ENCODE results near the gene GDF10. TPM values are rescaled to one million over a fixed set of nuclear protein-coding genes. Genes with fewer than 3 reads are reported as not detected.
A peak's percentile ranks its signal among the peaks of the same experiment; 100 is the strongest.

Gene GDF10
- total RNA-seq, 1 donor from 2014 or later = 0.32 TPM

GRCh38 chr10:47325303-47326291, 25.6 kb downstream of the GDF10 start:
- no peak for DNase-seq
- no peak for ATAC-seq
- intact Hi-C loops (cut with micrococcal nuclease) = no loop called here

DNA sequence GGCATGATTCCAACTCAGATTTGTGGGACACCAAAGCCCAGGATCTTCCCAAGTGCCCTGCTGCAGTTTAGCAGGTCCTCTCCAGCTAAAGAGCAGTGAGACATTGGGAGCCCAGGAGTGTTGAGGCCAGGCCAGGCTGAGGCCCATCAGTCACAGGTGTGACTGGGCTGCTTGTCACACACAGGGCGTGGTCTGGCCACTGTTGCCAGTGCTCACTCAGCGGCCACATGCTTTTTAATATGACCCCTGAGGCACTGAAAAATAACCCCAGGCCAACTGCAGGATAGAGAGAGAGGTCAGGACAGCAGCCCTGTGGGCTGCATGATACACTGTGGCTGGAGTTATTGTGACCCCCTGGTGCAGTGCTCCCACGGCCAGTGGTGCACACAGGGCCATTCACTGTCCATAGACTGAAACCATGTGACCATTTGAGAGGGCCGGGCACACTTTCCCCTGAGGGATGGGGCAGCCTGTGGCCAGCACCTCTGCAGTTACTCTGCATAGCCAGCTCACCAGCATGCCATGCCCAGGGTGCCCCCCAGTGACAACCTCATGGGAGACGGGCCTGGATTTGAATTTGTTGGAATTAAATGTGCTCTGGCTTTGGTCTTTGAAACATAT, 26.4 kb downstream of the GDF10 start:
- DNase-seq = peak; percentile 40
- intact Hi-C loops (cut with micrococcal nuclease) = no loop called here
- ATAC-seq = peak; percentile 82

DNA sequence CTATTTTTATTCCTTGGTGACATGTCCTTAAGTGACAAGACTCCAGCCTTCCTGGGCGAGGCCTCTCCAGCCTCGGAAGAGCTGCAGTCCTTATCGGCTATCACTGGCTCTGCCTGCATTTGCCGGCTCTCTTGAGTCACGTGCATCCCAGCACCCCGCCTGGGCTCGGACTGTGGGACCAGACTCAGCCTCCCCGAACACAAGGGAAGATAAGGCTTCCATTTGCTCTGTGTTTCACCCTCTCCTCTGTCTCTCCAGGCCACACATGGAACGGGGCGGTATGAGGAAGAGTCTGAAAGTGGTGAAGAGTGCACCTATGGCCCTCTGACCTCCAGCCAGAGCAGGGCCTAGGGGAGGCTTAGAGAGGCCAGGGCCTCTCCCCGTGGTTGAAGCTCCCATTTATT, 26.9 kb downstream of the GDF10 start:
- ATAC-seq (peak; percentile 88), DNase-seq (peak; percentile 50)
- intact Hi-C loops (cut with micrococcal nuclease) = no loop called here

- no peak for DNase-seq
- no peak for ATAC-seq
- intact Hi-C loops (cut with micrococcal nuclease) = no loop called here
Measured at GRCh38 chr10:47329855-47330254, 29.9 kb downstream of the GDF10 start.

- intact Hi-C loops (cut with micrococcal nuclease) = no loop called here
- ATAC-seq = no peak
- DNase-seq = no peak
Measured at GRCh38 chr10:47330366-47330765, 30.4 kb downstream of the GDF10 start.

GRCh38 chr10:47330804-47331203, 30.8 kb downstream of the GDF10 start:
- intact Hi-C loops (cut with micrococcal nuclease) = no loop called here
- DNase-seq (no peak), ATAC-seq (no peak)

DNA sequence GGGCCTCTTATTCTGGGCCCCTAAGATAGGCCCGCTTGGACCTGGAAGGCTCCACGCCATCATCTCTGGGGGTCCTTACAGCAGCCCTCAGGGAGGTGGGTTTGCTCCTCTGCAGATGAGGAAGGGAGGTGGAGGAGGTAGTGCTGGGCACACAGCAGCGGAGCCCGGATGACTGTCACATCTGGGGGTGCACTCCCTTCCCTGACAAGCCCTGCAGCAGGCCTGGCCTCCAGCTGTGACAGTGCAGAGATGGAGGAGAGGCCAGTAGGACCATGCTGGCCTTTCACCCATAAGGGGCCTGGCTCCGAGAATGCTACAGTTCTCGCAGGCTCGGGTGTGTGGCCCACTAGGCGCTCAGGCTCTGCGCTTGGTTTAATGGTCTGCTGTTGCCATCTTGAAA, 31.5 kb downstream of the GDF10 start:
- DNase-seq (no peak), ATAC-seq (no peak)
- intact Hi-C loops (cut with micrococcal nuclease) = no loop called here

GRCh38 chr10:47331954-47332353, 32.0 kb downstream of the GDF10 start:
- intact Hi-C loops (cut with micrococcal nuclease) = no loop called here
- DNase-seq = no peak

DNA sequence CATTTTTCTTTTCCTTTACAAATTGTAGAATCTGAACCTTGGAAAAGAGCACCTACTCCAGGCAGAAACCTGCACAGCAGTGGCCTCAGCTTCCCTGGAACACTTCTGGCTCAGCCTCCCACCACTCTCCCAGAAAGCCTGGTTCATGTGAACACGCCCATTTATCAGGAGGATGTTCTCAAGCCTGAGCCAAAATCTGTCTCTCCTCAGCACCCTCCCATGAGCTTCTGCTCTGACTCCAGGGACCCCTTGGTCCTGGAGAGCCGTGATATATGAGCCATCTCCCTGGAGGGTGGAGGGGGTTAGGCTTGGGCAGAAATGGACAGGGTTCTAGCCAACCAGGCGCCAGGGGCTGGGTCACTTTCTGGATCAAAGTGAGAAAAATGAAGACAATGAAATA, 32.4 kb downstream of the GDF10 start:
- DNase-seq = no peak
- intact Hi-C loops (cut with micrococcal nuclease) = no loop called here
- ATAC-seq = no peak

More at GRCh38 chr10:47331954-47332353, 32.0 kb downstream of the GDF10 start:
- ATAC-seq = no peak

DNA sequence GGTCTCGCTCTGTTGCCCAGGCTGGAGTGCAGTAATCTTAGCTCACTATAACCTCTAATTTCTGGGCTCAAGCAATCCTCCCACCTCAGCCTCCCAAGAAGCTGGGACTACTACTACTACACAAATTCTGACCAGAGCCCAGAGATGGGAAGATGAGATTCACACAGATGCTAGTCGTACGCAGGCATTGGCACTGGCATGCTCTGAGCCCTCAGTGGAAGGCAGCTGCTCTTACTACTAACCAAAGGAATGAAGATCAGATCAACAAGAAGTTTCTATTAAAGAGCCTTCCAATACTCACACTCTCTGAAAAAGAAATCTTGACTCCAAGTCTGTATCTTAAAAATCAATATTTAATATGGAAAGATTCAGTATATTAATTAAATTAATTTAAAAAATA, 32.9 kb downstream of the GDF10 start:
- no peak for ATAC-seq
- no peak for DNase-seq
- intact Hi-C loops (cut with micrococcal nuclease) = no loop called here

DNA sequence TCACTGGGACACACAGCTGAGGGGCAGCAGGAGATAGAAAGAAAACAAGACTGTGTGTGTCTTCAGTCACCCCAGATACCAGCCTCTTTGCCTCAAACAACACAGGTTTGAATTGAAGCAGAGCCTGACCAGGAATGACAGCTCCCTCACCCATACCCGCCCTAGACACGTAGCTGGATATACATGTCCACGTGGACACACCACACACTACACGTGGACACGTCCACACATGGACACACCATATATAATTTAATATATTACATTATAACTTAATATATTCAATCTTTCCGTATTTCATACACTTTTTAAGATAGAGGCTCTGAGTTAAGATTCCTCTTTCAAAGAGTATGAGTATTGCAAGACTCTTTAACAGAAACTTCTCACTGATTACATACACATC, 33.5 kb downstream of the GDF10 start:
- no peak for DNase-seq

DNA sequence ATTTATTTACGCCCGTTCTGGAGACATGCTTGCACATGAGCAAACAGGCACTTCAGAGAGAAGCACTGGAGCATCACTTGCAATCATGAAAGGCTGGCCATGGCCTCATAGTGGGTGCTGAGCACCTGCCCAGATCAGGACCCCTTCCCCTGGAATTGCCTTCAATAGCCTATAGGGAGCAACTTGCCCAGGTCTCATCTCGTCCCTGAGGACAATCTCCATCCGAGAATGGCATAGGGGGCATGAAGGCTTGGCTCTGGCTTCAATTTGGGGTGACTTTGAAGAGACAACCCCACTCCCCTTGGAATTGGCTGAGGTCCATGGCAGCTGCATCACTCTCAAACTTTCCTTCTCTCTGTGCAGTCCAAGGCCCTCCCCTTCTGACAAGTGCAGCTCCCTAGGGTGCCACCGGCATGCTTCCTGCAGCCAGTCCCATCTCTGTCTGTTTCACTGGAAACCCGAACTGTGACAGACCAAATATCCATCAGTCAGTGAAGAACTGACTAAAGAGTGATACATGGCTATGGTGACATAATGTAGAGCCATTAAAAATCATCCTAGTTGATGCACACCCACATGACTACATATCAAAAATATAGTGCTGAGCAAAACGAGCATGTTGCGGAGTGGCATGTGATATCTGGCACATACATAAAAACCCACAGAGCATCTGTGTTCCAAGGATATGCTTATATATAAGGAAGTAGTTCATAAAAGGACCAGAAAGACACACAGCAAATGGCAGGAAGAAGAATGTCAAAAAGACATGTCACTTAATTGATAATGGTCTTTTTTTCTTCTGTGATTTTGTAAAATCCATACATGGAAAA, 34.7 kb downstream of the GDF10 start:
- ATAC-seq (no peak), DNase-seq (no peak)
- intact Hi-C loops (cut with micrococcal nuclease) = no loop called here

More for the DNA sequence above, 33.5 kb downstream of the GDF10 start:
- intact Hi-C loops (cut with micrococcal nuclease) = no loop called here
- no peak for ATAC-seq

- ATAC-seq = no peak
- no peak for DNase-seq
- intact Hi-C loops (cut with micrococcal nuclease) = no loop called here
Measured at GRCh38 chr10:47335906-47336305, 35.9 kb downstream of the GDF10 start.

DNA sequence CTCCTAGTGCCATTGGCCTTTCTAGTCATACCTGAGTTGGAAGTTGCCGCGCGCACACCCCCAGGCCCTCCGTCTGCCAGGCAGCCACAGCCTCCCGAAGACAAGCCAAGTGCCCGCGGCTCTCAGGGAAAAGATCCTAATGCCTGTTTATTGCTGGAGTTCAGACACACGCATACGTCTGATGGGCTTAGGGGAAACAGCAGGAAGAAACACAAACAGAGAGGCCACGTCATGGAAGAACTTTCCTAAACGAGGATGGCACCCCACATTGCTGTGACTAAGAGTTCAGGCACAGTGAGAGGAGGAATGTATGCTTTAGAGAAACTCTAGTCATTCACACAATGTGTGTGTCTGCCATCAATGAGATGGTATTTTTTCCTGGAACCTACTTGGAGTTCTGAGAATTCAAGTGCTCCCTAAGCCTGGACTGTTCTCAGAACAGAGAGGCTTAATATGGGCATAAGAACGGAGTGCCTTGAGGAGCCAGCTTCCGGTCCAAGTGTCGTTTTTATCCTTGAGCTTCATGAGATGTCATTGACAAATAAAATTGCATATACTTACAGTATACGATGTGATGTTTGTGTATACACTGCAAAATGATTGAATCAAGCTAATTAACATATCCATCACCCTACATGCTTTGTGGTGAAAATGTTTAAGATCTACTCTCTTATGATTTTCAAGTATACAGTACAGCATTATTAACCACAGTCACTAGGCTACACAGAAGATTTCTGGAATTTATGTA, 36.6 kb downstream of the GDF10 start:
- no peak for DNase-seq
- no peak for ATAC-seq
- intact Hi-C loops (cut with micrococcal nuclease) = no loop called here

DNA sequence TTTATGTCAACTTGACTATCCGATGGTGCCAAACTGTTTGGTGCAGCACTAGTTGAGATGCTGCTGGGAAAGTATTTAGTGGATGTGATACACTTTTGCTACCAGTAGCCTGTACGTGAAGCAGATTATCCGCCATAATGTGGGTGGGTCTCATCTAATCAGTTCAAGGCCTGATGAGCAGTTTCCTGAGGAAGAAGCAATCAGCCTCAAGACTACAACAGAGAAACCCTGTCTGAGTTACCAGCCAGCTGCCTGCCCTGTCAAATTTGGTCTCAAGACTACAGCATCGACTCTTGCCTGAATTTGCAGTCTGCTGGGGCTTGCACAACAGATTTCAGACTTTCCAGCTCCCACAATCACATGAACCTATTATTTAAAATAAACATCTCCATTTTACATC, 37.3 kb downstream of the GDF10 start:
- DNase-seq = no peak
- ATAC-seq = no peak
- intact Hi-C loops (cut with micrococcal nuclease) = no loop called here

DNA sequence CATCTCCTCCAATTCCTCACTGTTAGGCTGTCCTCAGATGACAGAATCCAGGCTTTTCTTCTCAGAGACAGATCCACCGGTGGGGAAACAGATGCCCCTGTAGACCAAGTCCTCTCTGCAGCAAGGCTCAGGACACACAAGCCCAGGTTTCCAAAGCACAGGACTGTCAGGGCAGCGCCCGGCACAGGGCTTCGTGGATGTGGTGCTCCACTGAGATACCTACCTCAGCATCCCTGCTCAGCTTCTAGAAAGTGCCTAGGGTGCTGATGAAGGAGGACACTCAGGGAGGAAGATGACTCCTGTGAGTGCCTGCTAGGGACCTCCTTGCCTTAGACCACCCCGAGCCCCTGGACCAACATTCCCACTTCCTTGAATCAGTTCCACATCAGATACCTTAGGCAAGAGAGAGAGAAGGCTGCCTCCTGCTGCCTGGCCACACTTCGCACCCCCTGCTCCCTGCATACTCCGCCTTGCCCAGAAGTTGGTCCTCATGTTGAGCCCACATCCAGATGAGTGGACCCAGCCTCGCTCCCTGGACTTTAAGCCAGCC, 39.3 kb downstream of the GDF10 start:
- intact Hi-C loops (cut with micrococcal nuclease) = no loop called here
- no peak for DNase-seq

GRCh38 chr10:47339759-47340607, 40.0 kb downstream of the GDF10 start:
- intact Hi-C loops (cut with micrococcal nuclease) = no loop called here
- ATAC-seq (no peak), DNase-seq (no peak)

More for the DNA sequence above, 39.3 kb downstream of the GDF10 start:
- ATAC-seq = no peak
